IMR-90 (cell line): ENCODE measurements around the gene SLC17A6. TPM values are rescaled to one million over a fixed set of nuclear protein-coding genes. Genes with fewer than 3 reads are reported as not detected.

ENCODE experiments used
- ATAC-seq: fragments of 200-7000 bp; cut with Tn5 transposase; 2 replicates; pipeline ENCODE4 v1.9.1; 2020; ENCODE audit warnings: low read depth, mild to moderate bottlenecking, moderate library complexity
- BruUV-seq: library from RNA; stranded (reverse); fragments of 400-500 nt; replicated peaks from 2 replicates; lab custom pipeline; 2021; lab: Mats Ljungman, UMichigan
- CTCF ChIA-PET: fragments of 300-600 bp; formaldehyde crosslinking; extraction: SDS; loops from one replicate; lab custom pipeline; 2021; ENCODE audit warnings: antibody characterized with exemption; lab: Yijun Ruan, JAX
- POLR2A ChIA-PET: fragments of 300-600 bp; sonication (Branson Sonifier 250); formaldehyde crosslinking; loops from one replicate; lab custom pipeline; 2022; ENCODE audit warnings: antibody characterized with exemption; ENCODE audit not compliant: unreplicated experiment; lab: Charles Lee
- DNase-seq: peaks from one replicate; pipeline ENCODE4 v3.0.0; 2013
- H2AFZ ChIP-seq: replicated peaks from 2 replicates; pipeline ENCODE3; 2013; ENCODE audit warnings: low read length, mild to moderate bottlenecking; ENCODE audit not compliant: poor library complexity
- H2AK5ac ChIP-seq: 2 replicates; pipeline ENCODE4 v1.6.1; 2013; ENCODE audit warnings: low read depth, low read length, inconsistent platforms
- H2AK9ac ChIP-seq: replicated peaks from 2 replicates; pipeline ENCODE3; 2013; ENCODE audit warnings: mild to moderate bottlenecking, low read depth, low read length, moderate library complexity; ENCODE audit not compliant: poor library complexity
- H2BK120ac ChIP-seq: 2 replicates; pipeline ENCODE4 v1.6.1; 2013; ENCODE audit warnings: low read depth, low read length, inconsistent platforms
- H2BK15ac ChIP-seq: 3 replicates; pipeline ENCODE4 v1.6.1; 2013; ENCODE audit warnings: low read depth, low read length, inconsistent platforms
- H2BK20ac ChIP-seq: 2 replicates; pipeline ENCODE4 v1.6.1; 2013; ENCODE audit warnings: low read depth, mild to moderate bottlenecking, inconsistent platforms, low read length, moderate library complexity
- H2BK5ac ChIP-seq: 2 replicates; pipeline ENCODE4 v1.6.1; 2013; ENCODE audit warnings: mild to moderate bottlenecking, low read depth, low read length, inconsistent platforms; ENCODE audit not compliant: poor library complexity, severe bottlenecking
- H3K14ac ChIP-seq: replicated peaks from 2 replicates; pipeline ENCODE4 v1.6.1; 2013; ENCODE audit warnings: low read depth, low read length, inconsistent platforms
- H3K18ac ChIP-seq: 2 replicates; pipeline ENCODE4 v1.6.1; 2013; ENCODE audit warnings: low read depth, low read length, control low read depth
- H3K23ac ChIP-seq: 2 replicates; pipeline ENCODE4 v1.6.1; 2013; ENCODE audit warnings: low read depth, low read length, inconsistent platforms
- H3K27ac ChIP-seq: 2 replicates; pipeline ENCODE4 v1.5.1; 2013; ENCODE audit warnings: mild to moderate bottlenecking, control low read depth, low read length; ENCODE audit not compliant: insufficient read depth
- H3K27me3 ChIP-seq: 2 replicates; pipeline ENCODE4 v1.6.1; 2013; ENCODE audit warnings: low read length; ENCODE audit not compliant: control insufficient read depth, insufficient read depth
- H3K36me3 ChIP-seq: 2 replicates; pipeline ENCODE4 v1.6.1; 2013; ENCODE audit warnings: low read length, mixed read lengths; ENCODE audit not compliant: control insufficient read depth, insufficient read depth
- H3K4ac ChIP-seq: 2 replicates; pipeline ENCODE4 v1.6.1; 2013; ENCODE audit warnings: low read depth, low read length, inconsistent platforms
- H3K4me1 ChIP-seq: 2 replicates; pipeline ENCODE4 v1.6.1; 2013; ENCODE audit warnings: low read length, mixed read lengths; ENCODE audit not compliant: control insufficient read depth, insufficient read depth
- H3K4me2 ChIP-seq: 2 replicates; pipeline ENCODE4 v1.6.1; 2013; ENCODE audit warnings: low read depth, mild to moderate bottlenecking, control low read depth, low read length, moderate library complexity
- H3K4me3 ChIP-seq: 2 replicates; pipeline ENCODE4 v1.5.1; 2013; ENCODE audit warnings: low read depth, mild to moderate bottlenecking, control low read depth, low read length, moderate library complexity; ENCODE audit not compliant: insufficient read depth
- H3K56ac ChIP-seq: 2 replicates; pipeline ENCODE4 v1.6.1; 2013; ENCODE audit warnings: low read length, inconsistent platforms; ENCODE audit not compliant: insufficient read depth; ENCODE audit errors: extremely low read depth
- H3K79me1 ChIP-seq, 2 experiments: 2 replicates each; pipeline ENCODE4 v1.6.1; 2013; ENCODE audit warnings: low read length in 2 of 2, inconsistent platforms in 1 of 2, low read depth in 1 of 2
- H3K9ac ChIP-seq: 2 replicates; pipeline ENCODE4 v1.6.1; 2013; ENCODE audit warnings: low read depth, low read length, control low read depth
- H3K9me1 ChIP-seq: 2 replicates; pipeline ENCODE4 v1.6.1; 2013; ENCODE audit warnings: low read length, inconsistent platforms; ENCODE audit not compliant: insufficient read depth
- H3K9me3 ChIP-seq: 2 replicates; pipeline ENCODE4 v1.6.1; 2013; ENCODE audit warnings: low read length; ENCODE audit not compliant: control insufficient read depth, insufficient read depth
- H4K20me1 ChIP-seq: 2 replicates; pipeline ENCODE4 v1.6.1; 2013; ENCODE audit warnings: low read length, inconsistent platforms; ENCODE audit not compliant: insufficient read depth
- H4K5ac ChIP-seq: 2 replicates; pipeline ENCODE4 v1.6.1; 2013; ENCODE audit warnings: mild to moderate bottlenecking, low read depth, low read length, control low read depth
- H4K8ac ChIP-seq, 2 experiments: 2 replicates each; pipeline ENCODE4 v1.6.1; 2013; ENCODE audit warnings: low read depth in 2 of 2, low read length in 2 of 2, control low read depth in 1 of 2, inconsistent platforms in 1 of 2
- H4K91ac ChIP-seq: 2 replicates; pipeline ENCODE4 v1.6.1; 2013; ENCODE audit warnings: low read depth, low read length, inconsistent platforms; ENCODE audit not compliant: insufficient read depth
- NFE2L2 ChIP-seq: fragments of 150-350 bp; IDR thresholded peaks from 2 replicates; pipeline ENCODE4 v1.6.1; 2016; ENCODE audit warnings: low read depth, mild to moderate bottlenecking, low read length
- WGBS, 2 experiments: methylation state at CpG; one replicate each; pipeline versions ENCODE4 v1.1.5 to v1.1.7; 2013; ENCODE audit warnings: missing lambda C conversion rate in 2 of 2; ENCODE audit not compliant: insufficient read length in 1 of 2; ENCODE audit errors: extremely low coverage in 2 of 2; 5-methylcytosine and 5-hydroxymethylcytosine counted together
- dilution Hi-C: fragments of 300-500 bp; cut with HindIII; formaldehyde crosslinking; loops from one replicate; pipeline ENCODE4 v1.14.3; 2018; ENCODE audit warnings: low sequenced_read_pairs; ENCODE audit not compliant: unreplicated experiment
- in situ Hi-C: fragments of 300-500 bp; cut with MboI; formaldehyde crosslinking; loops from 3 replicates; pipeline ENCODE4 v1.14.3; 2019; ENCODE audit warnings: low sequenced_read_pairs, inconsistent platforms, mixed read lengths
- intact Hi-C: fragments of 100-400 bp; cut with micrococcal nuclease; formaldehyde crosslinking; loops from 2 replicates; pipeline ENCODE4 v1.10.0; 2022
- polyA plus RNA-seq, 3 experiments: library from polyadenylated mRNA; depleted of rRNA; stranded (reverse); fragments of >200 nt; gene quantifications; 2 replicates each; pipeline ENCODE4 v1.2.3, GENCODE V29; 2012; ENCODE audit warnings: low replicate concordance in 1 of 3
- total RNA-seq: library from RNA; depleted of rRNA; stranded (reverse); fragments of >200 nt; gene quantifications from 2 replicates; pipeline ENCODE4 v1.2.3, GENCODE V29; 2012

The SLC17A6 gene
- total and polyA plus RNA-seq, 2 of the 4 experiments (the other 2 are of a cell fraction) = not detected

DNA sequence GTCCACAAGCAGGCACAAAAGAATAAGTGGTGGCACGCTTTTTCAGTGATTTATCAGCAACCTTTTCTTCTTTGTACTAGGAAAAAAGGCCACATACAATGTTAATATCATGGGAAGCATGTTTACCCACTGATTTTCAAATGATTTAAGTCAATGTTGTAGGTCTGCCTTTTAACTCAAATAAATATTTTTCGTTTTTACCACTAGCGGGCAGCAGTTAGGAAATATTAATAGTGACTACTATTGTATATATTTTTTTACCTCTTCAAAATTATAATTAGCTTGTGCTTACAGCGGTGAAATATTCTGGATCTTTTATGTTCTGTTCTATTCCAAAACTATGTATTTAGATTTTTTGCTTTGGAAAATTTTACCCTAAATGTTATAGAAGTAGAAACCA is 6.4 kb upstream of the SLC17A6 start:
- no peak overlapping the region for H3K9ac ChIP-seq
- ATAC-seq = no peak
- no peak overlapping the region for H2BK120ac ChIP-seq
- H3K9me3 ChIP-seq = no peaks in the 10 kb centered on the region
- H2AK9ac ChIP-seq = no peak overlapping the region
- H3K4me2 ChIP-seq = no peak overlapping the region
- H3K27me3 ChIP-seq = no peaks in the 10 kb centered on the region
- H3K36me3 ChIP-seq = no peaks in the 10 kb centered on the region
- POLR2A ChIA-PET = no interaction called here
- no peak overlapping the region for H2BK5ac ChIP-seq
- no peak overlapping the region for H4K5ac ChIP-seq
- no peak overlapping the region for H2BK20ac ChIP-seq
- no peaks in the 10 kb centered on the region for H3K79me1 ChIP-seq
- H4K20me1 ChIP-seq = no peaks in the 10 kb centered on the region
- DNase-seq = no peak
- BruUV-seq = no TSS peak
- dilution Hi-C loops = no loop called here
- H2BK15ac ChIP-seq = no peak overlapping the region
- no peak overlapping the region for H4K8ac ChIP-seq
- in situ Hi-C loops = loop anchor here (10.0 kb wide), 1 partner anchor 453 kb away; no protein-coding TSS in a partner anchor
- CTCF ChIA-PET = no interaction called here
- no CpG with 5 or more reads among the region's 4 CpGs for WGBS, 2 experiments
- no peak overlapping the region; the same call in 1 of the 2 replicates for H3K56ac ChIP-seq
- H2AK5ac ChIP-seq = no peak overlapping the region
- no peak overlapping the region for H3K14ac ChIP-seq
- no peak overlapping the region for H4K91ac ChIP-seq
- no peak overlapping the region for H3K27ac ChIP-seq
- intact Hi-C loops = no loop called here
- H2AFZ ChIP-seq = no peak overlapping the region
- no peak overlapping the region for H3K4me3 ChIP-seq
- no peak for TF ChIP-seq NFE2L2
- no peak overlapping the region for H3K18ac ChIP-seq
- H3K23ac ChIP-seq = no peak overlapping the region
- no peak overlapping the region for H3K4ac ChIP-seq
- H3K9me1 ChIP-seq = no peaks in the 10 kb centered on the region
- no peaks in the 10 kb centered on the region for H3K4me1 ChIP-seq
